Esophagus muscularis mucosa (tissue), 4 donors: Measurements from ENCODE around the gene PPAT. TPM values are rescaled to one million over a fixed set of nuclear protein-coding genes. Genes with fewer than 3 reads are reported as not detected.
A peak's percentile ranks its signal among the peaks of the same experiment; 100 is the strongest.

Experiments used
- DNase-seq: peaks from one replicate; pipeline ENCODE4 v3.0.0-alpha.2; 2017; ENCODE audit errors: extremely low spot score
- H3K27ac ChIP-seq, 4 donors: fragments of 200-600 bp; sonication (generic); replicated peaks in 1 of 4; 1 replicate in 3 of 4; 2 replicates in 1 of 4; pipeline ENCODE4 v1.5.1; 2016 to 2019; ENCODE audit warnings: mild to moderate bottlenecking in 1 of 4
- H3K27me3 ChIP-seq, 4 donors: fragments of 200-600 bp; sonication (generic); one replicate each; pipeline versions ENCODE4 v1.5.1 to v1.6.0; 2016 to 2019
- H3K36me3 ChIP-seq, 4 donors: fragments of 200-600 bp; sonication (generic); one replicate each; pipeline ENCODE4 v1.5.1; 2016 to 2019
- H3K4me1 ChIP-seq, 4 donors: fragments of 200-600 bp; sonication (generic); one replicate each; pipeline ENCODE4 v1.5.1; 2016 to 2019
- H3K4me3 ChIP-seq, 4 donors: fragments of 200-600 bp; sonication (generic); 1 replicate in 2 of 4; 2 replicates in 2 of 4; pipeline ENCODE4 v1.5.1; 2016 to 2019; ENCODE audit warnings: mild to moderate bottlenecking in 4 of 4, moderate library complexity in 1 of 4
- H3K9me3 ChIP-seq, 4 donors: fragments of 200-600 bp; sonication (generic); 1 replicate in 3 of 4; 2 replicates in 1 of 4; pipeline ENCODE4 v1.5.1; 2016 to 2019
- EP300 ChIP-seq: sonication (generic); formaldehyde crosslinking; IDR thresholded peaks from one replicate; pipeline ENCODE4 v1.6.1; 2017; ENCODE audit warnings: antibody characterized with exemption
- POLR2A ChIP-seq: fragments of 450-650 bp; IDR thresholded peaks from one replicate; pipeline ENCODE4 v1.6.1; 2017; ENCODE audit warnings: antibody characterized with exemption, moderate library complexity, mild to moderate bottlenecking, low read depth
- POLR2AphosphoS5 ChIP-seq, 2 donors: sonication (generic); formaldehyde crosslinking; IDR thresholded peaks; one replicate each; pipeline ENCODE4 v1.6.1; 2017; ENCODE audit warnings: antibody characterized with exemption in 2 of 2
- WGBS: methylation state at CpG from one replicate; pipeline ENCODE4 v1.1.5; 2018; 5-methylcytosine and 5-hydroxymethylcytosine counted together
- intact Hi-C: fragments of 100-400 bp; cut with DNase I; formaldehyde crosslinking; loops from one replicate; pipeline ENCODE4 v1.15.1; 2023
- total RNA-seq, 4 donors: library from RNA; depleted of rRNA; stranded (reverse); fragments of >200 nt; gene quantifications; one replicate each; pipeline versions ENCODE4 v1.1.0 to v1.2.1, GENCODE V29; 2016
- TF ChIP-seq, protein P1 (sequence below), 3 experiments: fragments of 200-600 bp in 2 of 3; fragments of 450-650 bp in 1 of 3; sonication (generic) in 2 of 3; IDR thresholded peaks; one replicate each; pipeline ENCODE4 v1.5.1; 2017 to 2019; ENCODE audit warnings: antibody characterized with exemption in 3 of 3, mild to moderate bottlenecking in 2 of 3, moderate library complexity in 1 of 3

The PPAT gene
- total RNA-seq, 4 donors from 2014 or later = 1.7 to 5.1 (median 3.0) TPM

DNA sequence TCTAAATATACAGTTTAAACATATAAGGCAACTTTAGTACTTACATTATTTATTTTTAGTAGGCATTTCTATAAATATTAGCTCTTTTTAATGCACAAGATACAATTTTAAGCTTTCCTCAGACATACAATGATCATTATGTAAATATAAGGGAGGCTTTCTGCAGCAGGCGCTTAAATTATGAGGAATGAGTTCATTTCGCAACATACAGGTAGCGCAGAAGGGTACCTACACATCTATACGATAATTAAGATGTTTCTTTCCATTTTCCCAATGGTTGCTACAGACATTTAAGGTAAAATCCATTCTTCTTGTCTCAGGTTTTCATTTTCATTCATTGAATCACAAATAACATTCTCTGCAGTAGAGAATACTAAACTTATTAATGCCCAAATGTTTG, 49.3 kb downstream of the PPAT start:
- H3K9me3 ChIP-seq = no peaks in the 10 kb centered on the region
- TF ChIP-seq EP300 (no peak), POLR2AphosphoS5 (IDR thresholded peaks at IDR 0.05) (no peak), POLR2A (no peak)
- TF ChIP-seq, protein P1, sequence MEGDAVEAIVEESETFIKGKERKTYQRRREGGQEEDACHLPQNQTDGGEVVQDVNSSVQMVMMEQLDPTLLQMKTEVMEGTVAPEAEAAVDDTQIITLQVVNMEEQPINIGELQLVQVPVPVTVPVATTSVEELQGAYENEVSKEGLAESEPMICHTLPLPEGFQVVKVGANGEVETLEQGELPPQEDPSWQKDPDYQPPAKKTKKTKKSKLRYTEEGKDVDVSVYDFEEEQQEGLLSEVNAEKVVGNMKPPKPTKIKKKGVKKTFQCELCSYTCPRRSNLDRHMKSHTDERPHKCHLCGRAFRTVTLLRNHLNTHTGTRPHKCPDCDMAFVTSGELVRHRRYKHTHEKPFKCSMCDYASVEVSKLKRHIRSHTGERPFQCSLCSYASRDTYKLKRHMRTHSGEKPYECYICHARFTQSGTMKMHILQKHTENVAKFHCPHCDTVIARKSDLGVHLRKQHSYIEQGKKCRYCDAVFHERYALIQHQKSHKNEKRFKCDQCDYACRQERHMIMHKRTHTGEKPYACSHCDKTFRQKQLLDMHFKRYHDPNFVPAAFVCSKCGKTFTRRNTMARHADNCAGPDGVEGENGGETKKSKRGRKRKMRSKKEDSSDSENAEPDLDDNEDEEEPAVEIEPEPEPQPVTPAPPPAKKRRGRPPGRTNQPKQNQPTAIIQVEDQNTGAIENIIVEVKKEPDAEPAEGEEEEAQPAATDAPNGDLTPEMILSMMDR (IDR thresholded peaks at IDR 0.05) = no peak
- H3K4me1 ChIP-seq = peaks cover 18 to 35% (median 26%) of the 10 kb centered on the region in 4 donors
- peaks cover 0 to 8% (median 3%) of the 10 kb centered on the region in 4 donors for H3K36me3 ChIP-seq
- intact Hi-C loops = loop anchor here (5.0 kb wide), 1 partner anchor 51 kb away; the partner anchor contains the start of genes PAICS and PPAT
- no peak for DNase-seq
- peak overlapping the region; percentile 36 to 78 (median 73) for H3K4me3 ChIP-seq
- H3K27ac ChIP-seq = peak overlapping the region; percentile 89 to 96 (median 92)
- WGBS = 97% methylated on average over 4 of the region's 4 CpGs
- no peaks in the 10 kb centered on the region for H3K27me3 ChIP-seq

- no peak overlapping the region for H3K27ac ChIP-seq
- TF ChIP-seq POLR2A = no peak
- TF ChIP-seq, protein P1 (IDR thresholded peaks at IDR 0.05) = no peak
- no peak for TF ChIP-seq POLR2AphosphoS5 (IDR thresholded peaks at IDR 0.05)
- TF ChIP-seq EP300 = no peak
- no peak overlapping the region for H3K4me3 ChIP-seq
- H3K9me3 ChIP-seq = no peaks in the 10 kb centered on the region
- peaks cover 0 to 21% (median 9%) of the 10 kb centered on the region in 4 donors for H3K36me3 ChIP-seq
- intact Hi-C loops = no loop called here
- H3K27me3 ChIP-seq = no peaks in the 10 kb centered on the region
- DNase-seq = no peak
- WGBS = 81% methylated on average over 2 of the region's 2 CpGs
- H3K4me1 ChIP-seq = no peaks in the 10 kb centered on the region
Measured at GRCh38 chr4:56375458-56375857, 60.0 kb downstream of the PPAT start.

DNA sequence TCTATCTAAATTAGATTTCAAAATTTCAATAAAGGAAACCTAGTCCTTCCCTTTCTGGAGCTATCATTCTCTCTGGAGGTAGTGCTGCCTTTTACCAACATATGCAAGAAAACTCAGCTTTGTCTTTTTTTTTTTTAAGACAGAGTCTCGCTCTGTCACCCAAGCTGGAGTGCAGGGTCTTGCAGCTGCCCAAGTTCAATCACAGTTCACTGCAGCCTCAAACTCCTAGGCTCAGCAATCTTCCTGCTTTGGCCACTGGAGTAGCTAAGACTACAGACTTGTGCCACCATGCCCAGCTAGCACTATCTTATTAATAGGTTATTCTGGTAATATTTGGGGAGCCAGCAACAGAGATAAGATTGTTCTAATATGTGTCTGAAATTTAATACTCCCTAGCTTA, 60.5 kb downstream of the PPAT start:
- Histone ChIP-seq H3K4me1 (no peaks in the 10 kb centered on the region), H3K9me3 (no peaks in the 10 kb centered on the region), H3K27me3 (no peaks in the 10 kb centered on the region), H3K27ac (no peak overlapping the region), H3K36me3 (peaks cover 0 to 26% (median 9%) of the 10 kb centered on the region in 4 donors), H3K4me3 (no peak overlapping the region)
- TF ChIP-seq, protein P1 (IDR thresholded peaks at IDR 0.05) = no peak
- TF ChIP-seq EP300 = no peak
- no peak for TF ChIP-seq POLR2AphosphoS5 (IDR thresholded peaks at IDR 0.05)
- no peak for TF ChIP-seq POLR2A
- 90% methylated on average over 1 of the region's 1 CpG for WGBS
- intact Hi-C loops = no loop called here
- DNase-seq = no peak

- WGBS = 4% methylated on average over 1 of the region's 1 CpG
Measured at GRCh38 chr4:56372774-56373173, 62.6 kb downstream of the PPAT start.

More at GRCh38 chr4:56372774-56373173, 62.6 kb downstream of the PPAT start:
- H3K4me3 ChIP-seq = no peak overlapping the region
- intact Hi-C loops = no loop called here
- H3K36me3 ChIP-seq = peaks cover 0 to 33% (median 10%) of the 10 kb centered on the region in 4 donors
- TF ChIP-seq POLR2A = no peak
- TF ChIP-seq POLR2AphosphoS5 (IDR thresholded peaks at IDR 0.05) = no peak
- TF ChIP-seq, protein P1 (IDR thresholded peaks at IDR 0.05) = no peak
- no peak for TF ChIP-seq EP300
- no peak for DNase-seq
- no peak overlapping the region for H3K27ac ChIP-seq
- H3K27me3 ChIP-seq = no peaks in the 10 kb centered on the region
- no peaks in the 10 kb centered on the region for H3K9me3 ChIP-seq
- H3K4me1 ChIP-seq = no peaks in the 10 kb centered on the region
